GM21526 (cell line): Measurements from ENCODE around the gene DIDO1.
"Not testable (repeated sequence)": the region's sequence is repeated elsewhere in the genome, so short reads cannot be mapped to it uniquely, and the experiment has no call there.

Experiments
- ATAC-seq: cut with Tn5 transposase; IDR thresholded peaks from one replicate; pipeline ENCODE4 v1.9.1; 2021; ENCODE audit warnings: moderate library complexity; ENCODE audit not compliant: unreplicated experiment, low FRiP score

Gene DIDO1

DNA sequence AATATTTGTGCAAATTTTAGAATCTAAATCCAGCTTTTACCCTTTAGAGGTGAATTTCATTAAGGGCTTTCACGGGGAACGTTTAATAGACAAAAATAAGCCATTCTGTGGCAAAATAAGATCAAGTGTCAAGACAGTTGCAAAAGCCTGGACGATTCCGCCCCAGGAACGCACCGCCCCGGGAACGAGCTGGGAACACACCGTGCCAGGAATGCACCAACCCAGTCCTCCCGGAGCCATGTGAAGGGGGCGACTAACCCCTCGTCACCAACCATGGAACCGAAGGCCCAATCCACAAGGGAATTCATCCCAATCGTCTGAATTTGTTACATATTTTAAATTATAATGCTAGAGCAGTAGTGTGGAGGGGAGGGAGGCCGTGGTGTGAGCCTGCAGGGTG lies 43.9 kb downstream of the DIDO1 start:
- no peak for ATAC-seq

DNA sequence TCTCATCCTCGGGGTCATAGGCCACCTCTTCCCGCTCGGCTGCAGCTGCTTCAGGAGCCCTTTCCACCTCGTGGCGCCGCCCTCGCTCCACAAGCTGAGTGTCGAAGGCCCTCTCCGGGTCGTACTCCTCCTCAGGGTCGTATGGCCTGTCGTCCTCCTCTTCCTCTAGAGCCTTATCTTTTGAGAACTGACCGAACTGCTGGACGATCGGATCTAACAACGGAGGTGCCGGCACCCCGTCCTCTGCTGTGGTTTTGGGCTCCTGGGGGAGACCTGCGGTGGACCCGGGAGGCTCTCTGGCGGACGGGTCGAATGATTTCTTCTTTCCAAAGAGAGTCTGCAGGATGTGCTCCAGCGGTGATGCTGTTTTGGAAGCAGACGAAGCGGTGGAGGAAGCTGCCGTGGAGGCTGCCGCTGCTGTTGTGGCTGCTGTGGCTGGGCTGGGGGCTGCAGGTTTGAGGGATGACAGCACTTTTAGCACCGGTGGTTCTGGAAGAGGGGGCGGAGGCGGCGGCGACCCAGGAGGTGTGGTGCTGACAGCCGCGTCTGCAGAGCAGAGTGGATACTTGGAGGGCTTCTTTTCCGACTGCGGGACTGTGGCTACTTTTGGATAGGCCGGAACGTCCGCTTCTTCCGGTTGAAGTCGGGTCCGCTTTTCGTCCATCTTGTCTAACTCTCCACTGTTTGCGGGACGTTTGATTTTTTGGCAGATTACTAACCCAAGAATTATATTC lies 44.5 kb downstream of the DIDO1 start:
- no peak for ATAC-seq

DNA sequence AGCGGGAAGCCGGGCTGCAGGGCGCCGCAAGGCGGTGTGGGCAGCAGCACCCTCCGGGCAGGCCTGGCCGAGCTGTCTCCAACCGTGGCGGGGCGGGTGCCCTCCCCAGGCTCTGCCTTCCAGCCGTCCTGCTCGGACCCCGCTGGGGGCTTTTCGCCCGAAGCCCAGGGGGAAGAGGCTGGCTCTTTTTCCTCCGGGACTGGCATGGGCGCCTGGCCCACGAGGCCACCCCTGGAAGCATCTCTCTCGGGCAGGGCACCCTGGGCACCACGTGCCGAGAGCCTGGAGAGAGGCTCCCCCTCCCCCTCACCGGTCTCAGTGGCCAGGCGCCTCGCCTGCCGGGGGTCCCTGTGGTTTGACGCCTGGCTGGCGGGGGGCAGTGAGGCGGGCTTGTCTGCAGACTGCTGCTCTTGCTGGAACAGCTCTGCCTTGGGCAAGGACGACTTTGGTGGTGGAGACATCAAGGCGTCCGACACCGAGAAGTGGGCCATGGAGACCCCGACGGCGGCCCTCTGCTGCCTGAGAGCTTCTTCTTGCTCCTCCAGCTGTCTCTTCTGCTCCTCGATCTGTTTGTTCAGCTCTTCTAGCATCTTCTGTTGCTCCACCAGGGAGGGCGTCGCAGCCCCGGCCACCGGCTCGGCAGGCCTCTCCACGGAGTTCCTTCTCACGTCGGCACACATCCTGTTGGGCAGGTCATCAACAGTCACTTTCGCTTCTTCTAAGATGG lies 45.2 kb downstream of the DIDO1 start:
- no peak for ATAC-seq

DNA sequence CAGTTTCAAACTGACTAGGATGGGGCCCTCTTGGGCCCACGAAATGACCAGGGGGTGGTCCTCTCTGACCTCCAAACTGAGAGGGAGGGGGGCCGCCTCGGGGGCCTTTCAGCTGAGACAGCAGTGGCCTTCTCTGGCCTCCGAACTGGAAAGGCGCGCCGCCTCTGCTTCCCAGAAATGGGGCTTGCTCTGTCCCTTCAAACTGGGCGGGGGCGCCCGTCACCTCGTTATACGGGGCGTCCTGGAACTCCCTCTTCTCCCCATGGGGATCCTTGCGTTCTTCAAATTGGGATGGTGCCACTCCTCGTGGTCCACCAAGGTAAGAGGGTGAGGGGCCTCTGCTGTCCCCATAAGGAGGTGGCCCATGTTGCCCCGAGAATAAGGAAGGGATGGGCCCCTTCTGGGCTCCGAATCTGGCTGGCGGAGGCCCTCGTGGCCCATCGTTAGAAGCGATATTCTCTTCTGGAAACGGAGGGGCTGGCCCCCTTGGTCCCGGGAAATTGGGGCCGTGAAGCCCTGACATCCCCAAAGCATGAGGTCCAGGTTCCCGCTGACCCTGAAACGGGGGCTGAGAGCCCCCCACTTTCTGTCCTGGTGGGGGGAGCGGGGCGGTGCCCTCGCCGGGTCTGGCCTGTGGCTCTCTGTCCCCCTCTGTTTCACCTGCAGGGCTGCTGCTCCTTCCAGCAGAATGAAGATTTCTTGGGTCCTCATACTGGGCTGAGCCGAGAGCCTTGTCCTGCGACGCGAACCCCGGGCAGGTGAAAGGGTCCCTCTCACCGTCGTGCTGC lies 46.0 kb downstream of the DIDO1 start:
- no peak for ATAC-seq

DNA sequence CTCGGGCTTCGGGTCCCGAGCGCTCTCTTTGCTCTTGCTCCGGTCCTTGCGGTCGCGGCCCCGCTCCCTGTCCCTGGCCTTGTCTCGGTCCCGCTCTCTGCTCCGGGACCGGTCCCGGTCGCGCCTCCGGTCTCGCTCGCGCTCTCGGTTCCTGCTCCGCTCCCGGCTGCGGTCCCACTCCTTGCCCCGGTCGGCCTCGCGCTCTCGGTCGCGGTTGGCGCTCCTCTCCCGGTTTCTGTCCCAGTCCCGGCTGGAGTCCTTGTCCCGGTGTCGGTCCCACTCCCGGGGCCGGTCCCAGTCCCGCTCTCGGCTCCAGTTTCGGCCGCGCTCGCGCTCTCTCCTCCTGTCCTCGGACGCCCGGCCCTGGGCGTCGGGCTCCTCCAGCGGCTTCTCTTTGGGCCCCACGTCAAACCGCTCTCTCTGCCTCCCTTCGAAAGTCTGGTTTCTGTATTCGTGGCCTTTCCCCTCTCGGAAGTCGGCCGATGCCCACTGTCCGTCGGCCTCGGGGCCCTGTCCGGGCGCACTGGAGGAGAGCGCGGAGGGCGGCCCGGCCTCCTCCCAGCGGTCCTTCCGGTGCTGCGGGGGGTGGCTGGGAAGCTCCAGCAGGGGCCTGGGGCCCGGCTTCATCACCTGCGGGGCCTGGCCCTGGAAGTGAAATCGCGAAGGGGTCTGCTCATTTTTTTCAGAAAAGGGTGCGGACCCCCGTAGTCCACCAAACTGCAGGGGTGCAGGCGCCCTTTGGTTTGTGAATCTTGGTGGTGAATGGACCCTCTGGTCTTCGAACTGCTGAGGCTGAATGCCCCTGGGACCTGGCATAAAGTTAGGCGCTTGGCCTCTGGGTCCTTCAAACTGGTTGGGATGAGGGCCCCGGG lies 46.8 kb downstream of the DIDO1 start:
- no peak for ATAC-seq

DNA sequence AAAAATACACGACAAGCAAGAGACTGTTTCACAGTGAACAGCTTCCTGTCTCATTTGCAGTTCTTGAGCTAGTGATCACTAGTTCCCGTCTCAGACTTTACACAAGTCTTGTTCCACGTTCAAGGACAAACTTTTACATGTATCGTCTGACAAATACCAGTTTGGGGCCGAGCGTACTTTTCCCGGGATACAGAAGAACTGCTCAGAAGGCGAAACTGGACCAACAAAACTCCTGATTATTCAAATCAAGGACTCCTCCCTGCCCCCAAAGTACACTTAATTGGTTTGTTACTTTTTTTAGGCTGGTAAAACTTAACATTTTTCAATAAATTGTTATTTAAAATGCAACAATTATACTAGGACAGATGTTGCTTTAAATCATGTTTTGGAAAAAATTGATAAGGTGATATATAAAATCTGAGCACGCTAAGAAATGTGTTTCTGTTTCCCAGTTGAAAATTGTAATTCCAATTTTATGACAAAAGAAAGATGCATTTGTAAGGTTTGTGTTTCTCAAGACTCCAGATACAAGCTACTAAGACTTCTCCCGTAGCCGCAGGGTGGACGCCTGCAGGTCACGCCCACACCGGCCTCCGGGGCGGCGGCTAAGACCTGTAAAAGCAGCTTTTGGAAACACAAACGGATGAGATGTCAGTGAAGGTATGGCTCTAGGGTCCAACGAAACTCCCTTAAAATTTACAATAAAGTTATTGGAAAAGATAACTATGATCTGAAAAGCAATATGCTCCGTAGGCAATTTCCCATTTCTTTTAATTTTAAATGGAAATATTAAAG lies 47.9 kb downstream of the DIDO1 start:
- ATAC-seq: no peak

DNA sequence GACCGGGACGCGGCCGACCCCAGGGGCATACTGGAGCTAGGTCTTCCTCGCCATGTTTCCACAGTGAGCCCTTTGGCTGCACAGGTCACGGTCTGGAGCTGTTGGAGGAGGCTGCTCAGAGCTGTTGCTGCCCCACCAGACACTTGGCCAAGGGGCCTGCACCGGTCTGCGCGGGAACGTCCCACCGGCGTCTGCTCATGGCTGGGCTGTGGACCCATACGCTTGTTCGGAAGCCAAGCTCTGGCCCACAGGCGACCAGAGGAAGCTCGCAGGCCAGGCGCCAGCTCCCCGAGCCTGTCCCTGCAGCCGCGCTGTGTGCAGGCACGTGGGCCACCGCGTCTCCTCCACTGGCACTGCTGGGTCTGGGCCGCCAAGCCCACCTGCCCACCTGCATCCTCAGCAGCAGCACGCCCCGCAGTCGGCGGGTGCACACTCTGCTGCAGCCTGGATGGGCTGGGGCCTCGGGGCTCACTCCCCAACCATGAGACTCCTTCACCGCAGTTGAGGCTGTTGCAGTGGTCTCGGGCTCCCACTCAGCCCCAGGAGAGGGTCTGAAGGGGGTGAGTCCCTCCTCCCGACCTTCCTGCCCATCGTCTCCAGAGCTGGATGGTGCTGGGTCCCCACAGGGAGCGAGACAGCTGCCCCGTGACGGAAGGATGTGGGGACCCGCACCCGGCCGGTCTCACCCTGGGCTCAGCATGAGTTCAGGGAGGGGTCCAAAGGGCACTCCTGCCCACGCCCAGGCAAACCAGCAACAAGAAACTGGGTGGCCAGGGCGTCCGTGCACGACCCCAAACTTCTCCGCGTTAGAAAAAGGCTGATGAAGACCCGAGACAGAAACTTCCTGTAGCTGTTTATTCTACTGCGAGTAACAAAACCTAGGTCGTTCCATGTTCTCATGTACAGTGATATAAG lies 49.1 kb downstream of the DIDO1 start:
- no peak for ATAC-seq

DNA sequence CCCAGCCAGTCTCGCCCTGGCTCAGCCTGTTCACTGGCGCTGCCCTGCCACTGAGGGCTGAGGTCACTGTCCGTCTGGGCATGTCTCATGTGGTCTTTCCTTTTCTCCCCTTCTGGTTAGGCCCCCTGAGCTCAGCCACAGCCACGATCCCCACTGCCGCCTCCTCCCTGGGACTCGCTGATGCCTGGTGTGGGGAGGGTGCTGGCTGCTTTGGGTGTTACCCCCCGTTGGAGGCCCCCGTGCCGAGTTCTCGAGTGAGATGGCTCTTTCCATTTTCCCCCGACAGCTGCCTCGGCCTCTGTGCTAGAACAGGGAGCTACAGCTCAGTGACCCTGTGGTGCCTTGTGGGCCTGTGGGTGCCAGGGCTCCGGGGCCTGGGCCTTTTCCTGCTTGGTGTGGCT lies 49.8 kb downstream of the DIDO1 start:
- ATAC-seq: no peak

DNA sequence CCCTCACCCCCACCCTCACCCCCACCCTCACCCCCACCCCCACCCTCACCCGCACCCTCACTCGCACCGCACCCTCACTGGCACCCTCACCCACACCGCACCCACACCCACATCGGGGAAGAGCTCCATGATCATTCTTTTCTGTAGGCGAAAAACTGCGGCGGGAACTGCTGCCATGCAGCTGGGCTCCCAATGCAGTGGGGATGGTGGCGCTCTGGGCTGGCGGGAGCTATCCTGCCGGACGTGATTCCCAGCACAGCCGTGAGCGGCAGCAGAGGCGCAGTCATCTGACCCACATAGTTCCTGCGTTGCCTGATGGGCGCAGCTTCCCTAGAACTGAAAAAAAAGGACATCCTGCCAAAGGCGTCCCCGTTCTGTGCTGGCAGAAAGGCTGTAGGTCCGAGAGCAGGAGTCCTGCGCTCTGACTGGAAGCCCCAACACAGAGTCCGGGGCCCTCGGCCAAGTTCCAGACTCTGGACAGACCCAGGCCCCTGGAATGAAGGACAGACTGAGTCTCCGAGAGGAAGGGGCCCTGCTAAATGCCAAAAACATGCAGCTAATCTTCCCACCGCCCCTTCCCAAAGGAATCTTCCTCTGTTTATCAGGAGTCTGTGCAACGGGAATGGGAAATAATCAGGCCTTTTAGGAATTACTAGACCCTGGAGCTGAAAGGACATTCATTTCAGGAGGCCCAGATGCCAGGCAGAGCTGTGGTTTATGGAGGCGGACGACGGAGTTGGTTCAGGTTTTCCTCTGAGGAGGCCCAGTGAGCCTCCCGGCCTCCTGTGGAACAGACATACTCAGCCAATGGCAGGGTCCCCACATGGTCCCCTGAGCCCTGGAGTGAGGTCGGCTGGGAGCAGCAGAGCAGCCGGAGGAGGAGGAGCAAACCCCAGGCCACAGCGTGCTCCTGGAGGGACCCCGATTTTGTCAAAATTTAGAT lies 50.6 kb downstream of the DIDO1 start:
- no peak for ATAC-seq

DNA sequence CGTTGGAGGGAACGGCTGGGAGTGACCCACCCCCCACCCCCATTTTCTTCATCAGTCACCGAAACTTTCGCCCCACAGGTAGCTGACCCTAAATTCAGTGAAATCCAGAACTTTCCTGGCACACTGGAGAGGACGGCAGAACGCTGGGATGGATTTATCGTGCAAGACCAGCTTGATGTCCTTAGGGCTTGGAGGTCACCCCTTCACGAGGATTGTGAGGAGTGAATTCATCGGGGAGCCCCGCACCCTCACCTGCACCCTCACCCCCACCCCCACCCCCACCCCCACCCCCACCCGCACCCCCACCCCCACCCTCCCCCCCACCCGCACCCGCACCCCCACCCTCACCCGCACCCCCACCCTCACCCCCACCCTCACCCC lies 51.4 kb downstream of the DIDO1 start:
- ATAC-seq: no peak

DNA sequence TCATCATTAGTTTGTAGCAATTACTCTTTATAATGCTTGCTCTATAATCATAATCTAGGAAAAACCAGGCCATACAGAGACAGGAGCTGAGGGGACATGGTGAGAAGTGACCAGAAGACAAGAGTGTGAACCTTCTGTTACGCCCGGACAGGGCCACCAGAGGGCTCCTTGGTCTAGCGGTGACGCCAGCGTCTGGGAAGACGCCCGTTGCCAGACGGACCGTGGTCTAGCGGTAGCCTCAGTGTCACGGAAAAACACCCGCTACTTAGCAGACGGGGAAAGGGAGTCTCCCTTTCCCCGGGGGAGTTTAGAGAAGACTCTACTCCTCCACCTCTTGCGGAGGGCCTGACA lies 52.6 kb downstream of the DIDO1 start:
- not testable (repeated sequence) for ATAC-seq

DNA sequence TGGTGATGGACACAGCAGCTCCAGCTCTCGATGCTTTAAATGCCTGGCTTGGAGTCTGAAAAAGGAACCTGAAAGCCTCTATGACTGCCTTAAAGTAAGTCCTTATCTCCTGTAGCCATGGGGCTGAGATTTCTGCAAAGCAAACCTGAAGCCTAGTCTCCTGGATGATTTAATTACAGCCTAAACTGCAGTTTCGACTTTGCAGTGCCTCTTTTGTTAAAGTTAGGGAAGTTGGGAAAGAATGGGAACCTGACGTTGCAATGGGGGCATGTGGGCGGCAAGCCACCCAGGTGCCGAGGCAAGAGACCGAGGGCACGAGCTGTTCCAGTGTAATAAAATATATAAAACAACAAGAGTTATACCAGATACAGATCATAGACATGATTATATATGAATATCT lies 53.0 kb downstream of the DIDO1 start:
- ATAC-seq: no peak

DNA sequence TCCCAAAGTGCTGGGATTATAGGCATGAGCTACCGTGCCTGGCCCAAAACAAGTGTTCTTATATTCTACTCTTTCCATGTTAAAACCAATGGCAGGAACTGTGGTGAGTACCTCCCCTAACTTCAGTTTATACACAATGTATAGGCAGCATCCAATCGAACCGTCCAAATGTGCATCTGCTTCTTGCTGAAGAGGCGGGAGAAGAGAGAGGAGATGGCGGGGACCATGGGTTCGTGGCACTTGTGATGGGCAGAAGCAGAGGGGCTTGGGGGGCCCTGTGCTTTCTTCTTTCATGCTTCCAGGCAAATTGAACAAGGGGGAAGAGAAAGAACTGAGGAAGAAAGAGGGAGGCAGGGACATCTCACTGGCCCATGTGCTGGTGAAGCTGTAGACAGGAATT lies 53.4 kb downstream of the DIDO1 start:
- ATAC-seq: no peak

DNA sequence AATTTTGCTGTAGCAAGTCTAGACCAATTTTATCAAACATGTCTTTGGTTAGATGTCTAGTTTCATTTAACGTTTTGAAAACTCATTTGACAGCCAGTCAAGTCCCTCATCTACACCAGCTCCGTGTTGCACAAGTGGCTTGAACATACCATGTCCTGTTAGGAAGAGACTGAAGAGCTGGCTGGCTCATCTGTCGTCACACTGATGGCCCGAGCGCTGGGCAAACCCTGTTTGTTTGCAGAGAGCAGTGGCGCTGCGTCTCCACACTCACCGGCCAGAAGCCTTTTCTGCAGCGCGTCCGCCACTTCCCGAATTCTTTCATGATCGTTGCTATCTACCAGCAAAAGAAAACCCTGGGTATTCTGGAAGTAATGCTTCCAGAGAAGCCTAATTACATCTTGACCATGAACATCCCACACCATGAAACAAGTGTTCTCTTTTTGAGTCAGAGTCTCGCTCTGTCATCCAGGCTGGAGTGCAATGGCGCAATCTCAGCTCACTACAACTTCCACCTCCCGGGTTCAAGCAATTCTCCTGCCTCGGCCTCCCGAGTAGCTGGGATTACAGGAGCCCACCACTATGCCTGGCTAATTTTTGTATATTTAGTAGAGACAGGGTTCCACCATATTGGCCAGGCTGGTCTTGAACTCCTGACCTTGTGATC lies 54.0 kb downstream of the DIDO1 start:
- ATAC-seq: no peak

DNA sequence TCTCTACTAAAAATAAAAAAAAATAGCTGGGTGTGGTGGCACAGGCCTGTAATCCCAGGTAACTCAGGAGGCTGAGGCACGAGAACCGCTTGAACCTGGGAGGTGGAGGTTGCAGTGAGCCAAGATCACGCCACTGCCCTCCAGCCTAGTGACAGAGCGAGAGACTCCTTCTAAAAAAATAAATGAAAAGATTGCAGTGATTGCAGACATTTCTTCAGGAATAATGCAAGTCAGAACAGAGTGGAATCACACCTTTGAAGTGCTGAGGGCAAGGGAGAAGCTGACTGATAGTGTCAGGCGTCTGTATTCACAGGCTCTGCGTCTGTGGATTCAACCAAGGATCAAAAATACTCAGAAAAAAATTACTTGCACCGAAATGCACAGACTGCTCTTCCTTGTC lies 62.1 kb downstream of the DIDO1 start:
- ATAC-seq: no peak

DNA sequence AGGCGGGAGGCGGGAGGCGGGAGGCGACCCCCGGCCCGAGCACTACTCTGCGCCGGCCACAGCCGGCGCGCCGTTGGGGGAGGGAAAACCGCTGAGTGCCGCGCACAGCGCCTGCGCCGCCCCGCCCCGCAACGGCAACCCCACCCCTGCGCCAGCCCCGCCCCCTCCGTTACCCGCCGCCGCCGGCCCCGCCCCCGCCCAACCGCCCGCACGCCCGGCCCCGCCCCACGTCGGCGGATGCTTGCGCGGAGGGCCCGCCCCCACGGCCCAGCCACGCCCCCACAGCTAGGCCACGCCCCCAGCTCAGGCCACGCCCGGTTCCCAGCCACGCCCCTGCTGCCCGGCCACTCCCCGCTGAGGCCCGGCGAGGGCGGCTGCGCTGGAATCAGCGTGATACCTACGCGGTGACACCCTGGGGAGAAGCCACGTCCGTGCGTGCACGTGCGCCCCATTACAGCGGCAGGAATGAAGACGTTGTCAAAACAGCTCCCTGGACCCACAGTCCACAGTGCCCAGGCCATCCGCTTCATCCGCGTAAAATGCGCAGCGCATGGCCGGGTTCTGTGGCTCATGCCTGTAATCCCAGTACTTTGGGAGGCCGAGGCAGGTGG lies 64.5 kb downstream of the DIDO1 start, which contains the start of gene TCFL5:
Gene TCFL5 (minus strand): TSS at position 97 of the 611 bp plus-strand sequence. CDS start 152 bp downstream, outside the sequence.
- ATAC-seq: no peak
